Urinary bladder (tissue), 4 donors: Measurements from ENCODE around the gene ATF7IP2. TPM values are rescaled to one million over a fixed set of nuclear protein-coding genes. Genes with fewer than 3 reads are reported as not detected.
A peak's percentile ranks its signal among the peaks of the same experiment; 100 is the strongest.
"Not testable (repeated sequence)": the region's sequence is repeated elsewhere in the genome, so short reads cannot be mapped to it uniquely, and the experiment has no call there.

ENCODE experiments used
- DNase-seq: peaks from one replicate; pipeline ENCODE4 v3.0.0-alpha.2; 2015; ENCODE audit errors: extremely low spot score
- H3K27ac ChIP-seq: one replicate; pipeline ENCODE4 v1.5.1; 2013; ENCODE audit warnings: low read depth, mild to moderate bottlenecking, moderate library complexity
- H3K36me3 ChIP-seq: one replicate; pipeline ENCODE4 v1.6.1; 2013; ENCODE audit warnings: mild to moderate bottlenecking, moderate library complexity; ENCODE audit not compliant: insufficient read depth
- H3K4me1 ChIP-seq: one replicate; pipeline ENCODE4 v1.6.1; 2013; ENCODE audit warnings: mild to moderate bottlenecking, moderate library complexity; ENCODE audit not compliant: insufficient read depth
- H3K4me3 ChIP-seq: one replicate; pipeline ENCODE4 v1.5.1; 2013; ENCODE audit warnings: low read depth, low read length
- WGBS: extraction: QIAGEN DNeasy Blood & Tissue Kit; methylation state at CpG from one replicate; pipeline ENCODE4 v1.1.7; 2013; 5-methylcytosine and 5-hydroxymethylcytosine counted together
- polyA plus RNA-seq: library from polyadenylated mRNA; stranded (reverse); fragments of 200-250 nt; gene quantifications from one replicate; pipeline ENCODE4 v1.2.3, GENCODE V29; 2013
- total RNA-seq: library from RNA; depleted of rRNA; stranded (reverse); fragments of >200 nt; gene quantifications from one replicate; pipeline ENCODE4 v1.2.3, GENCODE V29; 2014
- donor health status: healthy with polysubstance abuse.
- donor health status: healthy.

ATF7IP2 gene
- total and polyA plus RNA-seq, 2 donors, result 21.6 to 24.5 TPM

GRCh38 chr16:10497132-10498101 is 111.6 kb downstream of the ATF7IP2 start:
- WGBS, result 83% methylated on average over 13 of the region's 13 CpGs
- DNase-seq, result no peak
- no peak overlapping the region for H3K4me3 ChIP-seq
- H3K4me1 ChIP-seq, result no peaks in the 10 kb centered on the region
- no peaks in the 10 kb centered on the region for H3K36me3 ChIP-seq
- no peak overlapping the region for H3K27ac ChIP-seq

- no peaks in the 10 kb centered on the region for H3K36me3 ChIP-seq
- no peak overlapping the region for H3K4me3 ChIP-seq
- no peak for DNase-seq
- no peak overlapping the region for H3K27ac ChIP-seq
- WGBS, result 92% methylated on average over 3 of the region's 3 CpGs
- no peaks in the 10 kb centered on the region for H3K4me1 ChIP-seq
Observed at GRCh38 chr16:10500582-10500981, 114.7 kb downstream of the ATF7IP2 start.

DNA sequence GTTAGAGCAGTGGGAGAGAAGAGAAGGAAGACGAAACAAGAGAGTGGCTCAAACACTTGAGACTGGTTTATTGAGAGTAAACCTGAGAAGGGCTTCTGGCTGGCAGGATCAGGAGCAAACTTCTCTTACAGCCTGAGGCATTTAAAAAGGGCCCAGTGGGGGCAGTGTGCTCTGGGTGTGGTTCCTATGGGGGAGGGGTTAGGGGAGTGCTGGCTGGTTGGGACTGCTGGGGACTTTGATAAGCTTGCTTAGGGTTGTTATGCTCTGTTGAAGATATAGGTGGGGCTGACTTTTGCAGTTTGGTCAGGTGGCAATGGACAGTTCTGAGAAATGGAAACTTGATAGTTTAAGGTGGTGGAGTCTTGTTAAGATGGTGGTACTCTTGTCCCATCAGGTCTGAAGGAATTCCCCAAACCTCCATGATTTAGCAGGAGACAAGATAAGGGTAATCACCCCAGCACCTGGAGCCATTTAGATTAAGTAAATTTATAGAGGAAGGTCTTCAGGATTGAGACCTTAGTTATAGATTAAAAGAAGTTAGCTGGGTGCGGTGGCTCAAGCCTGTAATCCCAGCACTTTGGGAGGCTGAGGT is 115.3 kb downstream of the ATF7IP2 start:
- WGBS, result 91% methylated on average over 2 of the region's 2 CpGs
- H3K4me1 ChIP-seq, result no peaks in the 10 kb centered on the region
- H3K36me3 ChIP-seq, result no peaks in the 10 kb centered on the region
- no peak overlapping the region for H3K27ac ChIP-seq
- DNase-seq, result no peak
- H3K4me3 ChIP-seq, result no peak overlapping the region

- DNase-seq, result no peak
Observed at GRCh38 chr16:10502776-10503175, 116.9 kb downstream of the ATF7IP2 start.

DNA sequence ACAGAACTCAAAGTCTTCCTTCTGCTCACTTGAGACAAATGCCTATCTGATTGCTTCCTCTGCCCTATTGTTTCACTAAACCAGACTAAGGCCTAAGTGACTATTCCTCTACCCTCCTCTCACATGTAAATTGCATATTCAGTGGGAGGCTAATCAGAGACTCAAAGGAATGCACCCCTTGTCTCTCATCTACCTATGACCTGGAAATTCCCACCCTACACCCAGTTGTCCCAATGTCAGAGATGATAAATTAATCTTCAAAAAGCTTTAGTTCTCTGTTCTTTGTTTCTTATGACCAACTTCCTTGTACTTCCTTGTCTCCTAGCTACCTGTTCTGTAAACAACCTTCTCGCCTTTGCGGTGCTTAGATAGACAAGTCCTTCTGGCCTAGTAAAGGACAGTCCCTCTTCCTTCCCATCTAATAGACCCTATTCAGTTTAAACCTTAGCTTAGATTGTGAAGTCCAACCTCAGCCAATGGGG is 118.6 kb downstream of the ATF7IP2 start:
- Histone ChIP-seq H3K4me3 (no peak overlapping the region), H3K4me1 (no peaks in the 10 kb centered on the region), H3K27ac (no peak overlapping the region), H3K36me3 (no peaks in the 10 kb centered on the region)
- WGBS, result 87% methylated on average over 2 of the region's 2 CpGs
- DNase-seq, result no peak

More at GRCh38 chr16:10502776-10503175, 116.9 kb downstream of the ATF7IP2 start:
- Histone ChIP-seq H3K27ac (no peak overlapping the region), H3K4me1 (no peaks in the 10 kb centered on the region), H3K36me3 (no peaks in the 10 kb centered on the region), H3K4me3 (no peak overlapping the region)
- 91% methylated on average over 6 of the region's 6 CpGs for WGBS

- H3K4me3 ChIP-seq, H3K4me1 ChIP-seq, DNase-seq, H3K27ac ChIP-seq, H3K36me3 ChIP-seq: not testable (repeated sequence)
- 48% methylated on average over 3 of the region's 3 CpGs for WGBS
Observed at GRCh38 chr16:10505286-10505685, 119.4 kb downstream of the ATF7IP2 start.

GRCh38 chr16:10509534-10510025 is 123.7 kb downstream of the ATF7IP2 start:
- H3K27ac ChIP-seq, result no peak overlapping the region
- no peaks in the 10 kb centered on the region for H3K4me1 ChIP-seq
- DNase-seq, result peak; percentile 32
- H3K36me3 ChIP-seq, result no peaks in the 10 kb centered on the region
- 24% methylated on average over 6 of the region's 6 CpGs for WGBS
- H3K4me3 ChIP-seq, result no peak overlapping the region

GRCh38 chr16:10510279-10510678 is 124.4 kb downstream of the ATF7IP2 start:
- 45% methylated on average over 2 of the region's 2 CpGs for WGBS
- Histone ChIP-seq H3K36me3 (no peaks in the 10 kb centered on the region), H3K27ac (no peak overlapping the region), H3K4me1 (no peaks in the 10 kb centered on the region), H3K4me3 (no peak overlapping the region)
- DNase-seq, result no peak

GRCh38 chr16:10511829-10512228 is 126.0 kb downstream of the ATF7IP2 start:
- no peak for DNase-seq
- 88% methylated on average over 1 of the region's 1 CpG for WGBS
- no peaks in the 10 kb centered on the region for H3K4me1 ChIP-seq

GRCh38 chr16:10514369-10515055 is 128.7 kb downstream of the ATF7IP2 start:
- Histone ChIP-seq H3K36me3 (no peaks in the 10 kb centered on the region), H3K4me3 (no peak overlapping the region), H3K4me1 (no peaks in the 10 kb centered on the region), H3K27ac (no peak overlapping the region)
- WGBS, result 34% methylated on average over 6 of the region's 6 CpGs
- no peak for DNase-seq

More at GRCh38 chr16:10511829-10512228, 126.0 kb downstream of the ATF7IP2 start:
- Histone ChIP-seq H3K36me3 (no peaks in the 10 kb centered on the region), H3K4me3 (no peak overlapping the region), H3K27ac (no peak overlapping the region)

DNA sequence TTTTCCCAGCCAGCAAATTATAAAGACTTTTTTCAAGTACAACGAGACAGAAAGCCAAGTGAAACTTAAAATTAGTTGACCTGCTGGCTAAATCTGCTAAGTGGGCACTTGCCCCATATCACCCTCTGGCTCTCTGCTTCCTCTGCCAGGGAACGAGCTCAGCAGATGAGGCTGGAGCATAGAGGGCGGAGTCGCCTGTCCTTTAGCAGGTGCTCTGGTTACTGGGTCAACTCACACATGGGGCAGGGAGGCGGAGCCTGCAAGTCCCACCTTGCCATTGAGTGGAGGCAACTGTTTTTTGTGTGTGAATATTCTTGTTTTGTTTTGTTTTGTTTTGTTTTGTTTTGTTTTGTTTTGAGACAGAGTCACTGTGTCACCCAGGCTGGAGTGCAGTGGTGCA is 132.0 kb downstream of the ATF7IP2 start:
- DNase-seq, result no peak
- WGBS, result 73% methylated on average over 5 of the region's 5 CpGs
- Histone ChIP-seq H3K27ac (no peak overlapping the region), H3K36me3 (no peaks in the 10 kb centered on the region), H3K4me3 (no peak overlapping the region), H3K4me1 (no peaks in the 10 kb centered on the region)

DNA sequence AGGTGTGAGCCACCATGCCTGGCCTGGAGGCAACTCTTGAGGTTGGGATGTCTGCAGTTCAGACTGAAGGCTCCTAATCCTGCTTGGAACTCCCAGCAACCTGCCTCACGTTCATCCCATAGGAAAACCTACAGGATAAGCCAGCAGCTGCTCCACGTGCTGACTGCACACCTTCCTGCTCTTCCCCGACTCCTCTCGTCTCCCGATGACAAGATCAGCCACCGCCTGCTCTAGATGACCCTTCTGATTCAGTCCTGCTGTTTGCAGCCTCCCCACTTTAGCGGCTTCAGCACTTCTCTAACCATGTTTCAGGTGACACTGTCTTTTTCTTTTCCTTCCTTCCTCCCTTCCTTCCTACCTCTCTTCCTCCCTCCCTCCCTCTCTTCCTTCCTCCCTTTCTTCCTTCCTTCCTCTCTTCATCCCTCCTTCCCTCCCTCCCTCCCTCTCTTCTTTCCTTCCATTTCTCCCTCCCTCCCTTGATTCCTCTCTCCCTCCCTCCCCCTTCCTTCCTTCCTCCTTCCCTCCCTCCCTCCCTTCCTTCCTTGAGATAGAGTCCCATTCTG is 132.7 kb downstream of the ATF7IP2 start:
- 67% methylated on average over 7 of the region's 7 CpGs for WGBS
- Histone ChIP-seq H3K4me1 (no peaks in the 10 kb centered on the region), H3K27ac (no peak overlapping the region), H3K36me3 (no peaks in the 10 kb centered on the region), H3K4me3 (no peak overlapping the region)
- DNase-seq, result no peak

- Histone ChIP-seq H3K27ac (no peak overlapping the region), H3K4me1 (no peaks in the 10 kb centered on the region), H3K4me3 (no peak overlapping the region), H3K36me3 (no peaks in the 10 kb centered on the region)
- no CpG with 5 or more reads among the region's 1 CpG for WGBS
- DNase-seq, result no peak
Observed at GRCh38 chr16:10519297-10519696, 133.4 kb downstream of the ATF7IP2 start.
